ENCODE measurements around the gene OSTN.
"Not testable (repeated sequence)": the region's sequence is repeated elsewhere in the genome, so short reads cannot be mapped to it uniquely, and the experiment has no call there.

OSTN gene

GRCh38 chr3:191268737-191269136 is 69.7 kb downstream of the OSTN start:
- DNase-seq (ENCODE audit: low spot score) = no peak

- DNase-seq (ENCODE audit: low spot score) = no peak
These were observed 70.4 kb downstream of the OSTN start for GRCh38 chr3:191269289-191270085.

- not testable (repeated sequence) for DNase-seq (ENCODE audit: low spot score)
These were observed 76.2 kb downstream of the OSTN start for GRCh38 chr3:191275244-191275643.

- DNase-seq (ENCODE audit: low spot score) = no peak
These were observed 76.7 kb downstream of the OSTN start for GRCh38 chr3:191275751-191276150.

- DNase-seq (ENCODE audit: low spot score) = no peak
These were observed 81.1 kb downstream of the OSTN start for GRCh38 chr3:191280111-191280510.

GRCh38 chr3:191280882-191281281 is 81.8 kb downstream of the OSTN start:
- no peak for DNase-seq (ENCODE audit: low spot score)

- DNase-seq (ENCODE audit: low spot score) = no peak
These were observed 83.5 kb downstream of the OSTN start for GRCh38 chr3:191282251-191283185.

- DNase-seq (ENCODE audit: low spot score) = no peak
These were observed 84.4 kb downstream of the OSTN start for GRCh38 chr3:191283400-191283799.

- DNase-seq (ENCODE audit: low spot score) = peak; percentile 32
These were observed 91.4 kb downstream of the OSTN start for GRCh38 chr3:191290311-191291025.

- DNase-seq (ENCODE audit: low spot score) = no peak
These were observed 93.4 kb downstream of the OSTN start for GRCh38 chr3:191292243-191293015.

GRCh38 chr3:191294291-191294690 is 95.2 kb downstream of the OSTN start:
- DNase-seq (ENCODE audit: low spot score) = no peak

- DNase-seq (ENCODE audit: low spot score) = peak; percentile 12
These were observed 97.0 kb downstream of the OSTN start for GRCh38 chr3:191296041-191296541.

- DNase-seq (ENCODE audit: low spot score) = no peak
These were observed 99.8 kb downstream of the OSTN start for GRCh38 chr3:191298846-191299245.

- no peak for DNase-seq (ENCODE audit: low spot score)
These were observed 101.4 kb downstream of the OSTN start for GRCh38 chr3:191300422-191300821.

- no peak for DNase-seq (ENCODE audit: low spot score)
These were observed 102.0 kb downstream of the OSTN start for GRCh38 chr3:191301017-191301416.

GRCh38 chr3:191301782-191302411 is 102.9 kb downstream of the OSTN start:
- no peak for DNase-seq (ENCODE audit: low spot score)

GRCh38 chr3:191302451-191302850 is 103.4 kb downstream of the OSTN start:
- DNase-seq (ENCODE audit: low spot score) = no peak

GRCh38 chr3:191303596-191303995 is 104.6 kb downstream of the OSTN start:
- DNase-seq (ENCODE audit: low spot score) = peak; percentile 52

- DNase-seq (ENCODE audit: low spot score) = no peak
These were observed 107.4 kb downstream of the OSTN start for GRCh38 chr3:191306428-191306827.

- no peak for DNase-seq (ENCODE audit: low spot score)
These were observed 108.3 kb downstream of the OSTN start for GRCh38 chr3:191307341-191307740.

GRCh38 chr3:191313296-191313695 is 114.3 kb downstream of the OSTN start:
- no peak for DNase-seq (ENCODE audit: low spot score)

All from pons (tissue), 1 donor.